HCT116 (cell line): ENCODE results near the gene CFAP77. TPM values are rescaled to one million over a fixed set of nuclear protein-coding genes. Genes with fewer than 3 reads are reported as not detected.

ENCODE experiments used
- ATAC-seq: fragments of 200-7000 bp; cut with Tn5 transposase; 2 replicates; pipeline ENCODE4 v1.9.1; 2020; ENCODE audit warnings: mild to moderate bottlenecking, moderate library complexity
- BruUV-seq: library from RNA; stranded (reverse); fragments of 400-500 nt; replicated peaks from 2 replicates; lab custom pipeline; 2021; lab: Mats Ljungman, UMichigan
- CTCF ChIA-PET: fragments of 300-600 bp; sonication (Branson Sonifier 250); formaldehyde crosslinking; loops from one replicate; lab custom pipeline; 2021; ENCODE audit warnings: antibody characterized with exemption; lab: Charles Lee
- POLR2A ChIA-PET: fragments of 300-600, 350-600 bp; sonication (Branson Sonifier 250); formaldehyde crosslinking; loops from one replicate; lab custom pipeline; 2021; ENCODE audit warnings: antibody characterized with exemption; lab: Charles Lee
- RAD21 ChIA-PET, 2 experiments: fragments of 300-600 bp; sonication (Branson Sonifier 250); formaldehyde crosslinking; loops; one replicate each; lab custom pipeline; 2023; ENCODE audit warnings: low total read pairs in 2 of 2; ENCODE audit not compliant: uncharacterized antibody in 2 of 2, unreplicated experiment in 2 of 2, low non-redundant PET in 1 of 2; lab: Charles Lee
- DNase-seq: peaks from one replicate; pipeline ENCODE4 v3.0.0-alpha.2; 2010; ENCODE audit warnings: low read depth, low spot score
- H2AFZ ChIP-seq: fragments of 200-600 bp; shearing (Covaris generic), sonication (generic); 2 replicates; pipeline ENCODE4 v1.6.1; 2017; ENCODE audit warnings: low read depth, mixed run types, mixed read lengths, antibody characterized with exemption, low read length; ENCODE audit not compliant: poor library complexity, severe bottlenecking
- H3K27ac ChIP-seq: 2 replicates; pipeline ENCODE4 v1.5.1; 2012; ENCODE audit warnings: low read depth, low read length
- H3K27me3 ChIP-seq: fragments of 200-600 bp; sonication (generic); 2 replicates; pipeline ENCODE4 v1.6.1; 2016; ENCODE audit warnings: mixed run types, low read length, mixed read lengths; ENCODE audit not compliant: insufficient read depth
- H3K36me3 ChIP-seq, 2 experiments: fragments of 200-500 bp in 1 of 2; fragments of 200-600 bp in 1 of 2; sonication (Bioruptor generic) in 1 of 2; sonication (generic) in 1 of 2; 2 replicates each; pipeline versions ENCODE4 v1.5.1 to v1.6.1; 2014 to 2016; ENCODE audit warnings: low read length in 2 of 2, inconsistent platforms in 1 of 2, mixed read lengths in 1 of 2, mixed run types in 1 of 2; ENCODE audit not compliant: insufficient read depth in 2 of 2, control insufficient read depth in 1 of 2
- H3K4me1 ChIP-seq, 2 experiments: fragments of 200-600 bp in 1 of 2; sonication (generic) in 1 of 2; 2 replicates each; pipeline versions ENCODE4 v1.5.1 to v1.6.1; 2012 to 2017; ENCODE audit warnings: low read length in 2 of 2, inconsistent platforms in 1 of 2, mild to moderate bottlenecking in 1 of 2, mixed read lengths in 1 of 2, mixed run types in 1 of 2, moderate library complexity in 1 of 2; ENCODE audit not compliant: insufficient read depth in 2 of 2, control insufficient read depth in 1 of 2
- H3K4me2 ChIP-seq: fragments of 200-600 bp; sonication (generic); 2 replicates; pipeline ENCODE4 v1.6.1; 2017; ENCODE audit warnings: mixed run types, low read length, mixed read lengths
- H3K4me3 ChIP-seq, 2 experiments: fragments of 200-600 bp in 1 of 2; sonication (generic) in 1 of 2; replicated peaks in 1 of 2; 2 replicates each; pipeline ENCODE4 v1.5.1; 2011 to 2016; ENCODE audit warnings: low read length in 2 of 2, control low read depth in 1 of 2, low read depth in 1 of 2, mild to moderate bottlenecking in 1 of 2, mixed read lengths in 1 of 2, mixed run types in 1 of 2
- H3K79me2 ChIP-seq: fragments of 200-600 bp; sonication (generic); 2 replicates; pipeline ENCODE4 v1.6.1; 2017; ENCODE audit warnings: mild to moderate bottlenecking, mixed run types, low read length, moderate library complexity, mixed read lengths; ENCODE audit not compliant: insufficient read depth
- H3K9ac ChIP-seq: fragments of 200-600 bp; sonication (generic); 2 replicates; pipeline ENCODE4 v1.6.1; 2016; ENCODE audit warnings: low read length, mixed read lengths
- H3K9me2 ChIP-seq: fragments of 200-600 bp; sonication (generic), shearing (Covaris generic); 2 replicates; pipeline ENCODE4 v1.6.1; 2017; ENCODE audit warnings: mixed run types, mild to moderate bottlenecking, moderate library complexity; ENCODE audit not compliant: insufficient read depth
- H3K9me3 ChIP-seq, 2 experiments: fragments of 200-500 bp in 1 of 2; fragments of 200-600 bp in 1 of 2; sonication (Bioruptor generic) in 1 of 2; sonication (generic) in 1 of 2; 2 replicates each; pipeline ENCODE4 v1.6.1; 2014 to 2017; ENCODE audit warnings: low read length in 2 of 2, mixed read lengths in 2 of 2, inconsistent platforms in 1 of 2, low read depth in 1 of 2, mild to moderate bottlenecking in 1 of 2, mixed run types in 1 of 2, moderate library complexity in 1 of 2; ENCODE audit not compliant: control insufficient read depth in 1 of 2, insufficient read depth in 1 of 2
- H4K20me1 ChIP-seq: fragments of 200-600 bp; sonication (generic), shearing (Covaris generic); 2 replicates; pipeline ENCODE4 v1.6.1; 2017; ENCODE audit warnings: mixed run types, mild to moderate bottlenecking, moderate library complexity; ENCODE audit not compliant: insufficient read depth
- CEBPB ChIP-seq: IDR thresholded peaks from 2 replicates; pipeline ENCODE4 v1.6.1; 2012; ENCODE audit warnings: low read depth
- EZH2phosphoT487 ChIP-seq: fragments of 200-600 bp; IDR thresholded peaks from 2 replicates; pipeline ENCODE4 v1.6.1; 2018; ENCODE audit warnings: antibody characterized with exemption, borderline replicate concordance
- POLR2A ChIP-seq: IDR thresholded peaks from 2 replicates; pipeline ENCODE4 v1.7.0; 2011; ENCODE audit warnings: borderline replicate concordance; ENCODE audit not compliant: insufficient read depth, insufficient read length; ENCODE audit errors: extremely low read depth
- SP1 ChIP-seq: IDR thresholded peaks from 2 replicates; pipeline ENCODE4 v1.6.1; 2012; ENCODE audit warnings: low read depth
- SRF ChIP-seq: IDR thresholded peaks from 2 replicates; pipeline ENCODE4 v1.6.1; 2012; ENCODE audit warnings: low read depth
- intact Hi-C: fragments of 100-400 bp; cut with micrococcal nuclease; formaldehyde crosslinking; loops from 2 replicates; pipeline ENCODE4 v1.10.0; 2022
- total RNA-seq: library from RNA; stranded (reverse); gene quantifications from one replicate; pipeline ENCODE4 v1.2.1, GENCODE V29; 2021; ENCODE audit not compliant: unreplicated experiment
- TF ChIP-seq, protein P1 (sequence below): IDR thresholded peaks from 2 replicates; pipeline ENCODE4 v1.6.1; 2011; ENCODE audit warnings: mild to moderate bottlenecking, low read length, moderate library complexity; ENCODE audit not compliant: insufficient replicate concordance; ENCODE audit errors: extremely low read depth
- TF ChIP-seq, protein P2 (sequence below), 3 experiments: fragments of 200-600 bp in 1 of 3; sonication (generic) in 1 of 3; IDR thresholded peaks in 2 of 3; conservative IDR thresholded peaks in 1 of 3; 2 replicates each; pipeline ENCODE4 v1.5.1; 2012 to 2017; ENCODE audit warnings: low read depth in 2 of 3, low read length in 2 of 3, antibody characterized with exemption in 1 of 3, borderline replicate concordance in 1 of 3, control low read depth in 1 of 3, mild to moderate bottlenecking in 1 of 3, mixed read lengths in 1 of 3, mixed run types in 1 of 3, moderate library complexity in 1 of 3; ENCODE audit not compliant: insufficient read depth in 1 of 3
- TF ChIP-seq, protein P3 (sequence below): IDR thresholded peaks from 2 replicates; pipeline ENCODE4 v1.6.1; 2012; ENCODE audit warnings: low read depth

The CFAP77 gene
- total RNA-seq, 1 experiment from 2014 or later, result 0.98 TPM

DNA sequence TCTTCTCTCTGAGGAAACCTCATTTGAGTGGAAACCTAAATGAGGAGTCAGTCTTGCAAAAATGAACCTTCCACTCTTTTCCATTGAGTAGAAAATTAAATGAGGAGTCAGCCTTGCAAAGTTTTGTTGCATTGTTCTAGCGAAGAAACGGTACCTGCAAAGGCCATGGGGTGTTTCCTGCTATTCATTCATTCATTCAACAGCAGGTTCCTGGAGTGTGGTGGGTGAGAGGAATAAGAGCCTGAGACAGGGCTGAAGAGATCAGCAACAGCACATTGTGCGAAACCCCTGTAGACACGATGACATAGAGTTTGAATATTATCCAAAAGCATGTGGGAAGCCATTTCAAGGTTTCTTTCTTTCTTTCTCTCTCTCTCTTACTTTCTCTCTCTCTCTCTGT is 40.6 kb upstream of the CFAP77 start (continued):
- TF ChIP-seq, protein P1, sequence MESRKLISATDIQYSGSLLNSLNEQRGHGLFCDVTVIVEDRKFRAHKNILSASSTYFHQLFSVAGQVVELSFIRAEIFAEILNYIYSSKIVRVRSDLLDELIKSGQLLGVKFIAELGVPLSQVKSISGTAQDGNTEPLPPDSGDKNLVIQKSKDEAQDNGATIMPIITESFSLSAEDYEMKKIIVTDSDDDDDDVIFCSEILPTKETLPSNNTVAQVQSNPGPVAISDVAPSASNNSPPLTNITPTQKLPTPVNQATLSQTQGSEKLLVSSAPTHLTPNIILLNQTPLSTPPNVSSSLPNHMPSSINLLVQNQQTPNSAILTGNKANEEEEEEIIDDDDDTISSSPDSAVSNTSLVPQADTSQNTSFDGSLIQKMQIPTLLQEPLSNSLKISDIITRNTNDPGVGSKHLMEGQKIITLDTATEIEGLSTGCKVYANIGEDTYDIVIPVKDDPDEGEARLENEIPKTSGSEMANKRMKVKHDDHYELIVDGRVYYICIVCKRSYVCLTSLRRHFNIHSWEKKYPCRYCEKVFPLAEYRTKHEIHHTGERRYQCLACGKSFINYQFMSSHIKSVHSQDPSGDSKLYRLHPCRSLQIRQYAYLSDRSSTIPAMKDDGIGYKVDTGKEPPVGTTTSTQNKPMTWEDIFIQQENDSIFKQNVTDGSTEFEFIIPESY, result no peak
- TF ChIP-seq, all 23 proteins: peak for 0

DNA sequence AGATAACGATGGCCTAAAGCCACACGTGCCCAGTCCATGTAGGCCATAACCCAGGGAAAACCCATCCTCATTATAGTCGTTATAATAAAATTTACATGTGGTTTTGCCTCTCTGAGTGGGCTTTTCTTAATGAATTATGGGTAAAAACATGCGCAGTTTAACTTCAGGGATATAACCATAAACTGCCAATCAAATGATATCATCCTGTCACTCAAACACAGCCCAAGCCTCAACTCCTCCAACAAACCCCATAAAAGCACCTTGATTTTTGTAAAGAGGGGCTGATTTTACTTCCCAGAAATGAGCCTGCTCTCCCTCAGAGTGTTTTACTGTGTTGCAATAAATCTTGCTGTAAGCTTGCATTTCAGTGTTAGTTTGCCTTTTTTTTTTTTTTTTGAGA is 39.4 kb upstream of the CFAP77 start:
- ChIA-PET RAD21 (no interaction called here), POLR2A (no interaction called here), CTCF (no interaction called here)
- Histone ChIP-seq H3K4me2 (no peak overlapping the region), H3K79me2 (no peaks in the 10 kb centered on the region), H3K27me3 (no peaks in the 10 kb centered on the region), H3K4me3 (no peak overlapping the region), H3K36me3 (no peaks in the 10 kb centered on the region), H3K27ac (no peak overlapping the region), H2AFZ (no peak overlapping the region), H4K20me1 (no peaks in the 10 kb centered on the region), H3K4me1 (0 out of 4 replicates have a peak, but pooled peaks cover 0 to 2% of the 10 kb centered on the region in 2 experiments), H3K9me3 (no peaks in the 10 kb centered on the region), H3K9ac (no peak overlapping the region), H3K9me2 (no peaks in the 10 kb centered on the region)
- intact Hi-C loops, result no loop called here
- BruUV-seq, result no TSS peak
- no peak for ATAC-seq
- DNase-seq, result no peak
- TF ChIP-seq POLR2A, result no peak
- TF ChIP-seq, protein P2, sequence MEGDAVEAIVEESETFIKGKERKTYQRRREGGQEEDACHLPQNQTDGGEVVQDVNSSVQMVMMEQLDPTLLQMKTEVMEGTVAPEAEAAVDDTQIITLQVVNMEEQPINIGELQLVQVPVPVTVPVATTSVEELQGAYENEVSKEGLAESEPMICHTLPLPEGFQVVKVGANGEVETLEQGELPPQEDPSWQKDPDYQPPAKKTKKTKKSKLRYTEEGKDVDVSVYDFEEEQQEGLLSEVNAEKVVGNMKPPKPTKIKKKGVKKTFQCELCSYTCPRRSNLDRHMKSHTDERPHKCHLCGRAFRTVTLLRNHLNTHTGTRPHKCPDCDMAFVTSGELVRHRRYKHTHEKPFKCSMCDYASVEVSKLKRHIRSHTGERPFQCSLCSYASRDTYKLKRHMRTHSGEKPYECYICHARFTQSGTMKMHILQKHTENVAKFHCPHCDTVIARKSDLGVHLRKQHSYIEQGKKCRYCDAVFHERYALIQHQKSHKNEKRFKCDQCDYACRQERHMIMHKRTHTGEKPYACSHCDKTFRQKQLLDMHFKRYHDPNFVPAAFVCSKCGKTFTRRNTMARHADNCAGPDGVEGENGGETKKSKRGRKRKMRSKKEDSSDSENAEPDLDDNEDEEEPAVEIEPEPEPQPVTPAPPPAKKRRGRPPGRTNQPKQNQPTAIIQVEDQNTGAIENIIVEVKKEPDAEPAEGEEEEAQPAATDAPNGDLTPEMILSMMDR (IDR thresholded peaks at IDR 0.05 in 2 of 3, conservative IDR thresholded peaks at IDR 0.05 in 1 of 3; ENCODE audit: borderline replicate concordance in 1 of 3, insufficient read depth in 1 of 3, low read depth in 2 of 3, low read length in 2 of 3), result no peak
- TF ChIP-seq SP1, result no peak
- TF ChIP-seq CEBPB, result no peak
- TF ChIP-seq, protein P3, sequence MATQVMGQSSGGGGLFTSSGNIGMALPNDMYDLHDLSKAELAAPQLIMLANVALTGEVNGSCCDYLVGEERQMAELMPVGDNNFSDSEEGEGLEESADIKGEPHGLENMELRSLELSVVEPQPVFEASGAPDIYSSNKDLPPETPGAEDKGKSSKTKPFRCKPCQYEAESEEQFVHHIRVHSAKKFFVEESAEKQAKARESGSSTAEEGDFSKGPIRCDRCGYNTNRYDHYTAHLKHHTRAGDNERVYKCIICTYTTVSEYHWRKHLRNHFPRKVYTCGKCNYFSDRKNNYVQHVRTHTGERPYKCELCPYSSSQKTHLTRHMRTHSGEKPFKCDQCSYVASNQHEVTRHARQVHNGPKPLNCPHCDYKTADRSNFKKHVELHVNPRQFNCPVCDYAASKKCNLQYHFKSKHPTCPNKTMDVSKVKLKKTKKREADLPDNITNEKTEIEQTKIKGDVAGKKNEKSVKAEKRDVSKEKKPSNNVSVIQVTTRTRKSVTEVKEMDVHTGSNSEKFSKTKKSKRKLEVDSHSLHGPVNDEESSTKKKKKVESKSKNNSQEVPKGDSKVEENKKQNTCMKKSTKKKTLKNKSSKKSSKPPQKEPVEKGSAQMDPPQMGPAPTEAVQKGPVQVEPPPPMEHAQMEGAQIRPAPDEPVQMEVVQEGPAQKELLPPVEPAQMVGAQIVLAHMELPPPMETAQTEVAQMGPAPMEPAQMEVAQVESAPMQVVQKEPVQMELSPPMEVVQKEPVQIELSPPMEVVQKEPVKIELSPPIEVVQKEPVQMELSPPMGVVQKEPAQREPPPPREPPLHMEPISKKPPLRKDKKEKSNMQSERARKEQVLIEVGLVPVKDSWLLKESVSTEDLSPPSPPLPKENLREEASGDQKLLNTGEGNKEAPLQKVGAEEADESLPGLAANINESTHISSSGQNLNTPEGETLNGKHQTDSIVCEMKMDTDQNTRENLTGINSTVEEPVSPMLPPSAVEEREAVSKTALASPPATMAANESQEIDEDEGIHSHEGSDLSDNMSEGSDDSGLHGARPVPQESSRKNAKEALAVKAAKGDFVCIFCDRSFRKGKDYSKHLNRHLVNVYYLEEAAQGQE, result no peak
- TF ChIP-seq EZH2phosphoT487, result no peak
- TF ChIP-seq SRF, result no peak
